GM23248 (cell line): ENCODE results near the gene CEP112. TPM values are rescaled to one million over a fixed set of nuclear protein-coding genes. Genes with fewer than 3 reads are reported as not detected.

Experiments
- DNase-seq: peaks from one replicate; pipeline ENCODE4 v3.0.0-alpha.2; 2015
- H2AFZ ChIP-seq: fragments of 200-600 bp; sonication (generic); 2 replicates; pipeline ENCODE4 v1.6.1; 2016; ENCODE audit warnings: antibody characterized with exemption
- H3F3A ChIP-seq: fragments of 200-600 bp; sonication (generic); 2 replicates; pipeline ENCODE4 v1.6.1; 2016; ENCODE audit warnings: mild to moderate bottlenecking, antibody characterized with exemption, mixed run types; ENCODE audit not compliant: insufficient read depth
- H3K27ac ChIP-seq: fragments of 200-600 bp; sonication (generic); 2 replicates; pipeline ENCODE4 v1.5.1; 2016; ENCODE audit warnings: mild to moderate bottlenecking
- H3K27me3 ChIP-seq: fragments of 200-600 bp; sonication (generic); replicated peaks from 2 replicates; pipeline ENCODE4 v1.6.1; 2016; ENCODE audit warnings: mild to moderate bottlenecking; ENCODE audit not compliant: insufficient read depth
- H3K36me3 ChIP-seq: fragments of 200-600 bp; sonication (generic); 2 replicates; pipeline ENCODE4 v1.6.1; 2016; ENCODE audit warnings: low read depth, mild to moderate bottlenecking
- H3K4me1 ChIP-seq: fragments of 200-600 bp; sonication (generic); 2 replicates; pipeline ENCODE4 v1.6.1; 2016; ENCODE audit warnings: mild to moderate bottlenecking; ENCODE audit not compliant: insufficient read depth
- H3K4me2 ChIP-seq: fragments of 200-600 bp; sonication (generic); one replicate; pipeline ENCODE4 v1.6.1; 2016; ENCODE audit warnings: mild to moderate bottlenecking; ENCODE audit not compliant: unreplicated experiment
- H3K4me3 ChIP-seq: fragments of 200-600 bp; sonication (generic); 2 replicates; pipeline ENCODE4 v1.5.1; 2016; ENCODE audit warnings: mild to moderate bottlenecking
- H3K79me2 ChIP-seq: fragments of 200-600 bp; sonication (generic); 2 replicates; pipeline ENCODE4 v1.6.1; 2016; ENCODE audit warnings: mild to moderate bottlenecking; ENCODE audit not compliant: insufficient read depth
- H3K9ac ChIP-seq: fragments of 200-600 bp; sonication (generic); 2 replicates; pipeline ENCODE4 v1.6.1; 2016; ENCODE audit warnings: mild to moderate bottlenecking
- H3K9me2 ChIP-seq: fragments of 200-600 bp; sonication (generic); 2 replicates; pipeline ENCODE4 v1.6.1; 2016; ENCODE audit warnings: mixed run types, mild to moderate bottlenecking, moderate library complexity; ENCODE audit not compliant: insufficient read depth
- H3K9me3 ChIP-seq: fragments of 200-600 bp; sonication (generic); one replicate; pipeline ENCODE4 v1.6.1; 2017; ENCODE audit warnings: low read depth
- H4K20me1 ChIP-seq: fragments of 200-600 bp; sonication (generic); 2 replicates; pipeline ENCODE4 v1.6.0; 2016; ENCODE audit not compliant: insufficient read depth
- EZH2 ChIP-seq: fragments of 200-600 bp; sonication (generic); IDR thresholded peaks from 2 replicates; pipeline ENCODE4 v1.6.1; 2018; ENCODE audit warnings: antibody characterized with exemption, mild to moderate bottlenecking; ENCODE audit not compliant: insufficient read depth, poor library complexity, severe bottlenecking
- EZH2phosphoT487 ChIP-seq: fragments of 200-600 bp; sonication (generic); IDR thresholded peaks from 2 replicates; pipeline ENCODE4 v1.6.1; 2018; ENCODE audit warnings: antibody characterized with exemption, moderate library complexity, mild to moderate bottlenecking, low read depth; ENCODE audit not compliant: insufficient read depth
- WGBS, 2 experiments: methylation state at CpG; one replicate each; pipeline ENCODE4 v1.1.6; 2015 to 2017; ENCODE audit warnings: low lambda C conversion rate in 2 of 2, low coverage in 1 of 2; ENCODE audit errors: missing lambda C conversion rate in 2 of 2; 5-methylcytosine and 5-hydroxymethylcytosine counted together
- in situ Hi-C: fragments of 300-500 bp; cut with MboI; formaldehyde crosslinking; loops from 2 replicates; pipeline ENCODE4 v1.15.0; 2020
- polyA plus RNA-seq: library from polyadenylated mRNA; unstranded; fragments of >200 nt; fragmentation: Nextera tagmentation; extraction: Ambion mirVana; gene quantifications from 2 replicates; pipeline ENCODE4 v1.2.1, GENCODE V29; 2016
- total RNA-seq: library from RNA; depleted of rRNA; stranded (reverse); fragments of >200 nt; shearing (Covaris generic); gene quantifications from 2 replicates; pipeline ENCODE4 v1.2.3, GENCODE V29; 2014

CEP112 gene
- total and polyA plus RNA-seq, 2 experiments from 2014 or later: 8.1 to 14.8 TPM

- H3K4me3 ChIP-seq: no peak overlapping the region
- H2AFZ ChIP-seq: no peak overlapping the region
- H3K27me3 ChIP-seq: peaks cover 11% of the 10 kb centered on the region; the same call in 1 of the 2 replicates
- no peak for DNase-seq
- H3K4me1 ChIP-seq: no peaks in the 10 kb centered on the region
- no peaks in the 10 kb centered on the region for H3K79me2 ChIP-seq
- no peak overlapping the region for H3K4me2 ChIP-seq
- H4K20me1 ChIP-seq: no peaks in the 10 kb centered on the region
- no peaks in the 10 kb centered on the region for H3F3A ChIP-seq
- H3K9me3 ChIP-seq: no peaks in the 10 kb centered on the region
- no peaks in the 10 kb centered on the region for H3K36me3 ChIP-seq
- in situ Hi-C loops: no loop called here
- WGBS, 2 experiments: 79 to 87% methylated on average over 3 of the region's 3 CpGs
- no peak for TF ChIP-seq EZH2
- no peak for TF ChIP-seq EZH2phosphoT487
- no peak overlapping the region for H3K9ac ChIP-seq
- no peaks in the 10 kb centered on the region for H3K9me2 ChIP-seq
- no peak overlapping the region for H3K27ac ChIP-seq
Measured at GRCh38 chr17:66234611-66235010, 42.7 kb upstream of the CEP112 start.

- no peak overlapping the region for H2AFZ ChIP-seq
- H3F3A ChIP-seq: no peaks in the 10 kb centered on the region
- TF ChIP-seq EZH2 (no peak), EZH2phosphoT487 (no peak)
- peaks cover 17% of the 10 kb centered on the region; the same call in 1 of the 2 replicates for H3K27me3 ChIP-seq
- DNase-seq: no peak
- no peaks in the 10 kb centered on the region for H3K4me1 ChIP-seq
- no peaks in the 10 kb centered on the region for H3K9me2 ChIP-seq
- no peak overlapping the region for H3K4me3 ChIP-seq
- H3K27ac ChIP-seq: no peak overlapping the region
- H3K79me2 ChIP-seq: no peaks in the 10 kb centered on the region
- no peak overlapping the region for H3K9ac ChIP-seq
- 63 to 65% methylated on average over 8 of the region's 8 CpGs for WGBS, 2 experiments
- no peak overlapping the region for H3K4me2 ChIP-seq
- no peaks in the 10 kb centered on the region for H3K9me3 ChIP-seq
- in situ Hi-C loops: no loop called here
- H3K36me3 ChIP-seq: no peaks in the 10 kb centered on the region
- no peaks in the 10 kb centered on the region for H4K20me1 ChIP-seq
Measured at GRCh38 chr17:66233023-66233753, 41.3 kb upstream of the CEP112 start.

GRCh38 chr17:66230922-66231591 lies 39.1 kb upstream of the CEP112 start:
- 64 to 79% methylated on average over 4 of the region's 4 CpGs for WGBS, 2 experiments
- DNase-seq: no peak
- Histone ChIP-seq H3K9ac (no peak overlapping the region), H3K4me1 (no peaks in the 10 kb centered on the region), H3K27ac (no peak overlapping the region), H3K27me3 (peaks cover 17% of the 10 kb centered on the region; the same call in 1 of the 2 replicates), H3K9me3 (no peaks in the 10 kb centered on the region), H3K9me2 (no peaks in the 10 kb centered on the region), H3K36me3 (no peaks in the 10 kb centered on the region), H3K79me2 (no peaks in the 10 kb centered on the region), H2AFZ (no peak overlapping the region), H3K4me2 (no peak overlapping the region), H3K4me3 (no peak overlapping the region), H3F3A (no peaks in the 10 kb centered on the region), H4K20me1 (no peaks in the 10 kb centered on the region)
- in situ Hi-C loops: no loop called here
- TF ChIP-seq EZH2phosphoT487: no peak

GRCh38 chr17:66229783-66230538 lies 38.0 kb upstream of the CEP112 start:
- Histone ChIP-seq H3K4me3 (no peak overlapping the region), H3K9ac (no peak overlapping the region), H3K4me1 (no peaks in the 10 kb centered on the region), H3K36me3 (no peaks in the 10 kb centered on the region), H3K9me2 (no peaks in the 10 kb centered on the region), H3K4me2 (no peak overlapping the region), H3F3A (no peaks in the 10 kb centered on the region), H3K27me3 (peaks cover 17% of the 10 kb centered on the region; the same call in 1 of the 2 replicates), H3K9me3 (no peaks in the 10 kb centered on the region), H4K20me1 (no peaks in the 10 kb centered on the region), H3K79me2 (no peaks in the 10 kb centered on the region), H2AFZ (no peak overlapping the region), H3K27ac (no peak overlapping the region)
- DNase-seq: no peak
- in situ Hi-C loops: no loop called here
- WGBS, 2 experiments: 69 to 75% methylated on average over 4 of the region's 4 CpGs
- TF ChIP-seq EZH2 (no peak), EZH2phosphoT487 (no peak)
